CD4-positive, alpha-beta T cell treated with Interleukin-12 subunit alpha and Interleukin-12 subunit beta, for 1 hour (primary cell): ENCODE results near the gene IL13RA2.

ENCODE experiments used
- DNase-seq: peaks from one replicate; pipeline ENCODE4 v3.0.0-alpha.2; 2020

IL13RA2 gene

DNA sequence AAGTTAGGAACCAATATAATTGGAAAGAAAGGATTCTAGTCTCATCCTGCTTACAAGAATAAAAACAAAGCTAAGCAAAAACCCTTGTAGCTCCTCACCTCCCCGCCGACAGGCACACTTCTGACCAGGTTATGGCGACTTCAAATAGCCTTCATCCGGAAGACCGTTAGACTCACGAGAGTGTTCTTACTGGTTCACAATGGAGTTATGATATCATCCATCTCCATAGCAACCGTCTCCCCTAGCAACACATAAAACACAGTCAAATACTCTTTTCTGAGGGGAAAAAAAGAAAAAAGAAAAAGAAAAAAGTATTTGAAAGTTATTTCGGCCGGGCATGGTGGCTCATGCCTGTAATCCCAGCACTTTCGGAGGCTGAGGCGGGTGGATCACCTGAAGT, at the start of gene IL13RA2:
TSS of gene IL13RA2 (minus strand) at position 162 of the 400 bp plus-strand sequence. CDS start 347 bp downstream, outside the sequence.
- DNase-seq = no peak

- DNase-seq = no peak
These were observed 47.9 kb upstream of the IL13RA2 start for GRCh38 chrX:115065304-115065703.

- no peak for DNase-seq
These were observed 42.6 kb upstream of the IL13RA2 start for GRCh38 chrX:115060013-115060412.

- DNase-seq = no peak
These were observed 40.9 kb upstream of the IL13RA2 start for GRCh38 chrX:115058276-115058675.

GRCh38 chrX:115054876-115055275, 37.5 kb upstream of the IL13RA2 start:
- no peak for DNase-seq

DNA sequence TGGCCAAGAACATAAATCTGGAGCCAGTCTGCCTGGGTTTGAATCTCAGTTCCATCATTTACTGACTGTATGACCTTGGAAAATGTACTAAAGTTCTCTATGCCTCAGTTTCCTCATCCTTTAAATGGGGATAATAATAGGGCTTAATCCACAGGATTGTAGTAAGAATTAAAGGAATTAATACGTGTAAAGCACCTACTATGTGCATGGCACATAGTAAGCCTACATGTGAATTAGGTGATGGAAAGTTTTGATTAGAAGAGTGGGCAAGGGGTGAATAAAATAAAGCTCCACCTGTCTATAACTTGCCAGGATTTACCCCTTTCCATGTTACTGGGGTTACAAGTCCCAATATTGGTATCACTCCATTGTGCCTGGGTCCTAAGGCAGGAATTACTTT, 35.8 kb upstream of the IL13RA2 start:
- no peak for DNase-seq

DNA sequence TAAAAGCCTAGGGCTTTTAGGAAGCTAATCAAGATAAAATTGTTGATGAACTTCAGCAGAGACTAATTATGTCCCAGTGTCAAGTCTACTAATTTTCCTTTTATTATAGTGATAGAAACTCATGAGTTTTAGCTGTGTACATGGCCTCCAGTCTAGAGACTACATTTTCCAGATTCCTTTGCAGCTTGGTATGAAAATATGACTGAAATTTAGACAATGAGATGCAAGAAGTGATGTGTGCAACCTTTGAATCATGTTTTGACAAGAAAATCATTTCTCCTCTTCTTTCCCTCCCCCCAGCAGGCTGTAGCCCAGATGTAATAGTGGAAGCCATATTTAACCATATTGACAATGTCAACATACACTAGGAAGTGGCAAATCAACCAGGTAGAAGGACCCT, 30.3 kb upstream of the IL13RA2 start:
- no peak for DNase-seq

DNA sequence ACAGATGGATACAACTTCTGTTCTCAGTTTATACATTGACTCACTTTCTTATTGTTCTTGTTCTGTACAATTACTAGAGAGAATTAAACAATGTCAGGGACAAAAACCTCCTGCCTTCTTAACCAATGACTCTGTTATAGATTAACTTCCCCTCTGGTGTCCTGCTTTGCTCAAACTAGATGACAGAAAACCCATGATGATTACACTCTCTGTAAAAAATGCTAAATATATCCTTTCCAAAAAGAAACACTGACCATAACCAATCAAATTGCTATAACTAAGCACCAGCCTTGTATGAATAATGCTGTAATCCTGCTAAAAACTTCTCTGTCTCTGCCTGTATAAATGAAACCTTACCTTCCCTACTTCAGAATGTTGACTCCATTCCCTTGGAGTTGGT, 29.8 kb upstream of the IL13RA2 start:
- DNase-seq = no peak

- DNase-seq = no peak
These were observed 23.0 kb upstream of the IL13RA2 start for GRCh38 chrX:115040417-115040816.

GRCh38 chrX:115038406-115038805, 21.0 kb upstream of the IL13RA2 start:
- no peak for DNase-seq

GRCh38 chrX:115036029-115036428, 18.6 kb upstream of the IL13RA2 start:
- DNase-seq = no peak

- no peak for DNase-seq
These were observed 14.6 kb upstream of the IL13RA2 start for GRCh38 chrX:115031989-115032388.

DNA sequence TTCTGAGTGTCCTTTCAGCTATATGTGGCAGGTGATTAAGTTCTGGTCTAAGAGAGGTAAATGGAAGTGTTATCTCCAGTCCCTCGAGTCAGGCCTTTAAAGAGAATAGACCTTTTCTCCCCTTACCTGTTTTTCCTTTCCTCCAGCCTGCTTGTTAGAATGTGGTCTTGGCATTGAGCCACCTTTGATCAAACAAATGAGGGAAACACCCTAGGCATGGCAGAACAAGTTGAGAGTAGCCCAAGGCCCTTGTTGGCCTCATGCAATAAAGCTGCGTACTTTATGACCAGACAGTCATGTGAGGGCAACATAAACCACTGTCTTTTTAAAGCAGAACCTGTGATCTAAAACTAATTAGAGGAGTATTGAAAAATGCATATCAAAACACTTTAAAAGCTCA, 13.2 kb upstream of the IL13RA2 start:
- no peak for DNase-seq

DNA sequence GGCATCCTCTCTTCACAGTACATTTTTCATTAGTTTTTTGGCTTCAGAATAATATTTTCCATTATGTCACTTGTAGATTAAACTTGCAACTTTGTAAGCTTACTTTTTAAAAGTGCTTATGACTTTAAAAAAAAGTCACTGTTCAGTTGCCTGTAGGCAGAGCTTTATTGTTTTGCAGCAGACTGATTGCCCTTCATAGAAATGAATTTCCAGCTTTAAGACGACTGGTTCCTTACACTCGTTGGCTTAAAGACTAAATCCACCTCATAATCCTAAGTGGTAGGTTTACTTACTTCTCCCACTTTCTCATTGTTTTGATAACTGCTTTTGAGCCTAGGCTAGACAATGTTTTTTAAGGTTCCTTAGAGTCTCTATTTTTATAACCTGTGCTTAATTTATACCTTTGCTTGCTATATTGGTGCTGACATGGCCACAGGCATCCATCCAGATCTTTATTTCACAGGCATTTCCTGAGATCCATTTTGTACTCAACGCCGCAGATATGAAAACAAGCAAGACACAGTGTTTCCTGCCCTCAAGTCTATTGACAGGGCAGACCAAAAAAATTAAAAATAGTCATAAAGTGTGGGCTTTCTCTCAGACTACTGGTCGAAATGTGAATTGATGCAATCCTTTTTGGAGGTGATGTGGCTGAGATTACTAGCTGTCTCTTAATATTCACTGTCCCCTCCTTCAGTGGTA, 12.6 kb upstream of the IL13RA2 start:
- DNase-seq = no peak

DNA sequence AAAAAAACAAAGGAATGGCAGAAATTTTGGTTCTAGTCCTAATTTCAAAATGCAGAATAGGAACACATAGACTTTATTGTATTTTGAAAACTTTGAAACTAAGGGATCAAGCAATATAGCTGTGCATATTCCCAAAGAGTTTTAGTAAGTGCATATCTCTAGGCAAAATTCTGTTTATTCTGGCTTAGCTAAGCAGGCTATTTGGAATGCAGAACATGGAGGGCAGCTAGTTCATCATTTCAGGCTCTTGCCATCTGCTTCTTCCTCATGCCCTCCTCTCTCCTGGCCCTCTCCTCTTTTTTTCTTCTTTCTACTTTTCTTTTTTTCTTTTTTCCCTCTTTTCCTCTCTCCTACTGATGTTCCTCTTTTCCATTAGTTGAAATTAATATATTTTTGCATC, 12.0 kb upstream of the IL13RA2 start:
- DNase-seq = no peak

DNA sequence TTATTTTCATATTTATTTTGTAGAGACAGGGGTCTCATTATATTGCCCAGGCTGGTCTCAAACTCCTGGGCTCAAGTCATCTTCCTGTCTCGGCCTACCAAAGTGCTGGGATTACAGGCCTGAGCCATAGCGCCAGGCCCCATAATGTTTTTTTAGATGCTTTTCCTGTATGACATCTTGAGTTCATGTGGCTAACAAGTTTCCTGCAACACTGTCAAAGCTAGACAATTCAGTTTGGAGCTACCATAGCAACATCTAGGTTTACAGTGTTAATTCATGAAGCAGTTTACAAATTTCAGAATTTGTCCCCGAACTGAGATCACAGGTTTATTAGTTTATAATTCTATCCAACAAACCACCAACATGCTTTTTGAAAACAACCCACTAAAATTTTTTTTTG, 6.4 kb upstream of the IL13RA2 start:
- no peak for DNase-seq

- no peak for DNase-seq
These were observed 5.7 kb upstream of the IL13RA2 start for GRCh38 chrX:115023139-115023538.

GRCh38 chrX:115021121-115021520, 3.7 kb upstream of the IL13RA2 start:
- no peak for DNase-seq

DNA sequence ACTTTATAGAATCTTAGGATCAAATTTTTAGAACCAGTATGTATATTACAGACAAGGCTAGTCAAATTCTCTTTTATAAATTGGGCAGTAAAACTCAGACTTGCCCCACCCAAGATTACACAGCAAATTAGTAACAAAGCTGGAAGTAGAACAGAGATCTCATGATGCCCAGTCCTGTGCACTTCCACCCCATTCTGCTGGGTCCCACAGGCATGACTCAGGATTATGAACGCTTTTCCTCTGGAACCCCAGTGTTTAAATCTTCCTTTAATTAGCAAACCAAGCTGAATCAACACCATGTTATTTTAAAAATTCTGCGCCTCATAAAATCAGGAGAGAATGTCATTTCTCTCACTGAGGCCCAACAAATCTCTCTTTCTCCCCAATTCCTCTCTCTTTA, 1.5 kb upstream of the IL13RA2 start:
- DNase-seq = no peak

DNA sequence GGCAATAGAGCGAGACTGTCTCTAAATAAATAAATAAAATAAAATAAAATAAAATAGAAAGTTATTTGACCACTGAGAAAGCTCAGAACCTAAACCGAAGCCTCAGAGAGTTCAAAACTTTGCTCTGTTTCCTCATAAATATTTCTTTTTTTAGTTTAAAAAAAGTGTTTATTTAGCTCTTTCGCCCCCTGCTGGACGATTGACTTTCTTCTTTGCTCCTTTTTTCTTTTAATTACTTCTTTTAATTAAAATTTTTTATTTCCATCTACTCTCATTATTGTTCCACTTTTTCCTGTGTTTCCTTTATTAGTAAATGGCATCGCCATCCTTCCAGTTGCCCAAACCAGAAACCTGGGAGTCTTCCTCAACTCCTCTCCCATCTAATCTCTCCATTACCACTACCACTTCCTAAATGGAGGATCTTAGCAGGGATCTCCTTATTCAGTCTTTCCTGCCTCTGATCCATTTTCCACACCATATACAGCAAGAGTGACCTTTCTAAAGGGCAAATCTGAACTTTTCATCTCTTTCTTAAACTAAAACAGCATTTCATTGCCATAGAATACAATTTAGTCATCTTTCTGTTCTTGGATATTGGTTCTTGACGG, 728 bp upstream of the IL13RA2 start:
- no peak for DNase-seq

DNA sequence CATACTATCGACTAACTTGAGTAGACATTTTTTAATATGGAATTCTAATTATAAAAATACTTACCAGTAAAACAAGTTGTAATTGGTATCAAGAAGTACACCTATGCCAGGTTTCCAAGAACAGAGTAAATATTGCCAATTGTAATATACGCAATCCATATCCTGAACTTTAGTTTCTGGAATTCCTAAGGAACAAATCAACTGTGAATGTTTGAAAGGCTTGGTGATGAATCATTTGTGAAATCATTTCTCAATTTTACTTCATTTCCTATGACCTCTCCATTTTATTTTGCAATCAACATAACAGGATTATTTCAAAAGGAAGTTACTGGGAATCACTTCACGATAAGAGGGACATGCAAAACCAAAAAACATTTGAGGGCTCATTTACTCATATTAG, 3.7 kb downstream of the IL13RA2 start:
- DNase-seq = no peak

- no peak for DNase-seq
These were observed 6.0 kb downstream of the IL13RA2 start for GRCh38 chrX:115011428-115011827.

DNA sequence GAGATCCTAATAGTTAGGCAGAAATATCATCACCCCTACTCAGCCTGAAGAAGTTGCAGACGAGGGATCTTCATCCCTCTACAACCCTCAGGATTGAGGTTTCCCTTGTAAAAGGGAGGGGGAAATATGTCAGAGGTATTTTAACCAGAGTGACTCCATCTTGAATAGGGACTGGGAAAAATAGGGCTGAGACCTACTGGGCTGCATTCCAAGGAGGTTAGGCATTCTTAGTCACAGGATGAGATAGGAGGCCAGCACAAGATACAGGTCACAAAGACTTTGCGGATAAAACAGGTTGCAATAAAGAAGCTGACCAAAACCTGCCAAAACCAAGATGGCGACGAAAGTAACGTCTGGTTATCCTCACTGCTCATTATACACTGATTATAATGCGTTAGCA, 17.5 kb downstream of the IL13RA2 start:
- DNase-seq = no peak

- DNase-seq = no peak
These were observed 19.6 kb downstream of the IL13RA2 start for GRCh38 chrX:114997779-114998178.
